Astrocyte (in vitro differentiated cells and primary cell): ENCODE measurements around the gene NDEL1.
"Not testable (repeated sequence)": the region's sequence is repeated elsewhere in the genome, so short reads cannot be mapped to it uniquely, and the experiment has no call there.

Experiments
- EZH2 ChIP-seq: IDR thresholded peaks from 2 replicates; pipeline ENCODE4 v1.6.1; 2012; ENCODE audit warnings: mild to moderate bottlenecking, low read length, inconsistent platforms; ENCODE audit not compliant: insufficient read depth
- TF ChIP-seq, protein P1 (sequence below): IDR thresholded peaks from 2 replicates; pipeline ENCODE4 v1.5.1; 2011; ENCODE audit warnings: low read depth, mild to moderate bottlenecking, inconsistent platforms, low read length, moderate library complexity; ENCODE audit not compliant: insufficient read depth

- TF ChIP-seq, protein P1, sequence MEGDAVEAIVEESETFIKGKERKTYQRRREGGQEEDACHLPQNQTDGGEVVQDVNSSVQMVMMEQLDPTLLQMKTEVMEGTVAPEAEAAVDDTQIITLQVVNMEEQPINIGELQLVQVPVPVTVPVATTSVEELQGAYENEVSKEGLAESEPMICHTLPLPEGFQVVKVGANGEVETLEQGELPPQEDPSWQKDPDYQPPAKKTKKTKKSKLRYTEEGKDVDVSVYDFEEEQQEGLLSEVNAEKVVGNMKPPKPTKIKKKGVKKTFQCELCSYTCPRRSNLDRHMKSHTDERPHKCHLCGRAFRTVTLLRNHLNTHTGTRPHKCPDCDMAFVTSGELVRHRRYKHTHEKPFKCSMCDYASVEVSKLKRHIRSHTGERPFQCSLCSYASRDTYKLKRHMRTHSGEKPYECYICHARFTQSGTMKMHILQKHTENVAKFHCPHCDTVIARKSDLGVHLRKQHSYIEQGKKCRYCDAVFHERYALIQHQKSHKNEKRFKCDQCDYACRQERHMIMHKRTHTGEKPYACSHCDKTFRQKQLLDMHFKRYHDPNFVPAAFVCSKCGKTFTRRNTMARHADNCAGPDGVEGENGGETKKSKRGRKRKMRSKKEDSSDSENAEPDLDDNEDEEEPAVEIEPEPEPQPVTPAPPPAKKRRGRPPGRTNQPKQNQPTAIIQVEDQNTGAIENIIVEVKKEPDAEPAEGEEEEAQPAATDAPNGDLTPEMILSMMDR: not testable (repeated sequence)
- TF ChIP-seq EZH2: not testable (repeated sequence)
These were observed 41.2 kb upstream of the NDEL1 start for GRCh38 chr17:8394497-8394896.
